IMR-90 (cell line): Measurements from ENCODE around the gene FTO. TPM values are rescaled to one million over a fixed set of nuclear protein-coding genes. Genes with fewer than 3 reads are reported as not detected.

Source experiments
- ATAC-seq: fragments of 200-7000 bp; cut with Tn5 transposase; 2 replicates; pipeline ENCODE4 v1.9.1; 2020; ENCODE audit warnings: low read depth, mild to moderate bottlenecking, moderate library complexity
- BruUV-seq: library from RNA; stranded (reverse); fragments of 400-500 nt; replicated peaks from 2 replicates; lab custom pipeline; 2021; lab: Mats Ljungman, UMichigan
- CTCF ChIA-PET: fragments of 300-600 bp; formaldehyde crosslinking; extraction: SDS; loops from one replicate; lab custom pipeline; 2021; ENCODE audit warnings: antibody characterized with exemption; lab: Yijun Ruan, JAX
- POLR2A ChIA-PET: fragments of 300-600 bp; sonication (Branson Sonifier 250); formaldehyde crosslinking; loops from one replicate; lab custom pipeline; 2022; ENCODE audit warnings: antibody characterized with exemption; ENCODE audit not compliant: unreplicated experiment; lab: Charles Lee
- DNase-seq: peaks from one replicate; pipeline ENCODE4 v3.0.0; 2013
- H2AFZ ChIP-seq: replicated peaks from 2 replicates; pipeline ENCODE3; 2013; ENCODE audit warnings: low read length, mild to moderate bottlenecking; ENCODE audit not compliant: poor library complexity
- H2AK5ac ChIP-seq: 2 replicates; pipeline ENCODE4 v1.6.1; 2013; ENCODE audit warnings: low read depth, low read length, inconsistent platforms
- H2AK9ac ChIP-seq: replicated peaks from 2 replicates; pipeline ENCODE3; 2013; ENCODE audit warnings: mild to moderate bottlenecking, low read depth, low read length, moderate library complexity; ENCODE audit not compliant: poor library complexity
- H2BK120ac ChIP-seq: 2 replicates; pipeline ENCODE4 v1.6.1; 2013; ENCODE audit warnings: low read depth, low read length, inconsistent platforms
- H2BK15ac ChIP-seq: 3 replicates; pipeline ENCODE4 v1.6.1; 2013; ENCODE audit warnings: low read depth, low read length, inconsistent platforms
- H2BK20ac ChIP-seq: 2 replicates; pipeline ENCODE4 v1.6.1; 2013; ENCODE audit warnings: low read depth, mild to moderate bottlenecking, inconsistent platforms, low read length, moderate library complexity
- H2BK5ac ChIP-seq: 2 replicates; pipeline ENCODE4 v1.6.1; 2013; ENCODE audit warnings: mild to moderate bottlenecking, low read depth, low read length, inconsistent platforms; ENCODE audit not compliant: poor library complexity, severe bottlenecking
- H3K14ac ChIP-seq: replicated peaks from 2 replicates; pipeline ENCODE4 v1.6.1; 2013; ENCODE audit warnings: low read depth, low read length, inconsistent platforms
- H3K18ac ChIP-seq: 2 replicates; pipeline ENCODE4 v1.6.1; 2013; ENCODE audit warnings: low read depth, low read length, control low read depth
- H3K23ac ChIP-seq: 2 replicates; pipeline ENCODE4 v1.6.1; 2013; ENCODE audit warnings: low read depth, low read length, inconsistent platforms
- H3K27ac ChIP-seq: 2 replicates; pipeline ENCODE4 v1.5.1; 2013; ENCODE audit warnings: mild to moderate bottlenecking, control low read depth, low read length; ENCODE audit not compliant: insufficient read depth
- H3K27me3 ChIP-seq: 2 replicates; pipeline ENCODE4 v1.6.1; 2013; ENCODE audit warnings: low read length; ENCODE audit not compliant: control insufficient read depth, insufficient read depth
- H3K36me3 ChIP-seq: 2 replicates; pipeline ENCODE4 v1.6.1; 2013; ENCODE audit warnings: low read length, mixed read lengths; ENCODE audit not compliant: control insufficient read depth, insufficient read depth
- H3K4ac ChIP-seq: 2 replicates; pipeline ENCODE4 v1.6.1; 2013; ENCODE audit warnings: low read depth, low read length, inconsistent platforms
- H3K4me1 ChIP-seq: 2 replicates; pipeline ENCODE4 v1.6.1; 2013; ENCODE audit warnings: low read length, mixed read lengths; ENCODE audit not compliant: control insufficient read depth, insufficient read depth
- H3K4me2 ChIP-seq: 2 replicates; pipeline ENCODE4 v1.6.1; 2013; ENCODE audit warnings: low read depth, mild to moderate bottlenecking, control low read depth, low read length, moderate library complexity
- H3K4me3 ChIP-seq: 2 replicates; pipeline ENCODE4 v1.5.1; 2013; ENCODE audit warnings: low read depth, mild to moderate bottlenecking, control low read depth, low read length, moderate library complexity; ENCODE audit not compliant: insufficient read depth
- H3K56ac ChIP-seq: 2 replicates; pipeline ENCODE4 v1.6.1; 2013; ENCODE audit warnings: low read length, inconsistent platforms; ENCODE audit not compliant: insufficient read depth; ENCODE audit errors: extremely low read depth
- H3K79me1 ChIP-seq, 2 experiments: 2 replicates each; pipeline ENCODE4 v1.6.1; 2013; ENCODE audit warnings: low read length in 2 of 2, inconsistent platforms in 1 of 2, low read depth in 1 of 2
- H3K9ac ChIP-seq: 2 replicates; pipeline ENCODE4 v1.6.1; 2013; ENCODE audit warnings: low read depth, low read length, control low read depth
- H3K9me1 ChIP-seq: 2 replicates; pipeline ENCODE4 v1.6.1; 2013; ENCODE audit warnings: low read length, inconsistent platforms; ENCODE audit not compliant: insufficient read depth
- H3K9me3 ChIP-seq: 2 replicates; pipeline ENCODE4 v1.6.1; 2013; ENCODE audit warnings: low read length; ENCODE audit not compliant: control insufficient read depth, insufficient read depth
- H4K20me1 ChIP-seq: 2 replicates; pipeline ENCODE4 v1.6.1; 2013; ENCODE audit warnings: low read length, inconsistent platforms; ENCODE audit not compliant: insufficient read depth
- H4K5ac ChIP-seq: 2 replicates; pipeline ENCODE4 v1.6.1; 2013; ENCODE audit warnings: mild to moderate bottlenecking, low read depth, low read length, control low read depth
- H4K8ac ChIP-seq, 2 experiments: 2 replicates each; pipeline ENCODE4 v1.6.1; 2013; ENCODE audit warnings: low read depth in 2 of 2, low read length in 2 of 2, control low read depth in 1 of 2, inconsistent platforms in 1 of 2
- H4K91ac ChIP-seq: 2 replicates; pipeline ENCODE4 v1.6.1; 2013; ENCODE audit warnings: low read depth, low read length, inconsistent platforms; ENCODE audit not compliant: insufficient read depth
- BHLHE40 ChIP-seq: fragments of 150-350 bp; IDR thresholded peaks from 2 replicates; pipeline ENCODE4 v1.6.1; 2016; ENCODE audit warnings: mild to moderate bottlenecking, low read depth, low read length
- CEBPB ChIP-seq: IDR thresholded peaks from 2 replicates; pipeline ENCODE4 v1.6.1; 2012; ENCODE audit warnings: low read depth, low read length, improper control_type of control experiment
- CHD1 ChIP-seq: IDR thresholded peaks from 2 replicates; pipeline ENCODE4 v1.6.1; 2012; ENCODE audit warnings: low read depth, low read length, improper control_type of control experiment
- CTCF ChIP-seq: conservative IDR thresholded peaks from 2 replicates; pipeline ENCODE4 v1.5.1; 2012; ENCODE audit warnings: mild to moderate bottlenecking, low read depth, low read length, improper control_type of control experiment
- FOS ChIP-seq: fragments of 150-350 bp; IDR thresholded peaks from 2 replicates; pipeline ENCODE4 v1.6.1; 2016; ENCODE audit warnings: low read depth, low read length
- MAFK ChIP-seq: IDR thresholded peaks from 2 replicates; pipeline ENCODE4 v1.6.1; 2012; ENCODE audit warnings: low read depth, low read length, improper control_type of control experiment
- MAZ ChIP-seq: IDR thresholded peaks from 2 replicates; pipeline ENCODE4 v1.6.1; 2012; ENCODE audit warnings: low read depth, mild to moderate bottlenecking, low read length, improper control_type of control experiment, moderate library complexity, borderline replicate concordance
- MXI1 ChIP-seq: IDR thresholded peaks from 2 replicates; pipeline ENCODE4 v1.6.1; 2012; ENCODE audit warnings: low read depth, mild to moderate bottlenecking, low read length, moderate library complexity, borderline replicate concordance
- NFE2L2 ChIP-seq: fragments of 150-350 bp; IDR thresholded peaks from 2 replicates; pipeline ENCODE4 v1.6.1; 2016; ENCODE audit warnings: low read depth, mild to moderate bottlenecking, low read length
- POLR2A ChIP-seq: IDR thresholded peaks from 2 replicates; pipeline ENCODE4 v1.6.1; 2012; ENCODE audit warnings: mild to moderate bottlenecking, low read depth, low read length
- RAD21 ChIP-seq: IDR thresholded peaks from 2 replicates; pipeline ENCODE4 v1.6.1; 2012; ENCODE audit warnings: low read length, improper control_type of control experiment
- RCOR1 ChIP-seq: IDR thresholded peaks from 2 replicates; pipeline ENCODE4 v1.6.1; 2012; ENCODE audit warnings: mild to moderate bottlenecking, low read length, improper control_type of control experiment; ENCODE audit not compliant: insufficient replicate concordance
- RFX5 ChIP-seq: IDR thresholded peaks from 2 replicates; pipeline ENCODE4 v1.8.0; 2012; ENCODE audit warnings: low read depth, mild to moderate bottlenecking, low read length, moderate library complexity
- SMC3 ChIP-seq: fragments of 150-350 bp; IDR thresholded peaks from 2 replicates; pipeline ENCODE4 v1.6.1; 2016; ENCODE audit warnings: low read depth, mild to moderate bottlenecking, antibody characterized with exemption, low read length, moderate library complexity
- USF2 ChIP-seq: fragments of 150-350 bp; IDR thresholded peaks from 2 replicates; pipeline ENCODE4 v1.6.1; 2017; ENCODE audit warnings: mild to moderate bottlenecking, antibody characterized with exemption, low read length, low read depth
- WGBS, 2 experiments: methylation state at CpG; one replicate each; pipeline versions ENCODE4 v1.1.5 to v1.1.7; 2013; ENCODE audit warnings: missing lambda C conversion rate in 2 of 2; ENCODE audit not compliant: insufficient read length in 1 of 2; ENCODE audit errors: extremely low coverage in 2 of 2; 5-methylcytosine and 5-hydroxymethylcytosine counted together
- dilution Hi-C: fragments of 300-500 bp; cut with HindIII; formaldehyde crosslinking; loops from one replicate; pipeline ENCODE4 v1.14.3; 2018; ENCODE audit warnings: low sequenced_read_pairs; ENCODE audit not compliant: unreplicated experiment
- in situ Hi-C: fragments of 300-500 bp; cut with MboI; formaldehyde crosslinking; loops from 3 replicates; pipeline ENCODE4 v1.14.3; 2019; ENCODE audit warnings: low sequenced_read_pairs, inconsistent platforms, mixed read lengths
- intact Hi-C: fragments of 100-400 bp; cut with micrococcal nuclease; formaldehyde crosslinking; loops from 2 replicates; pipeline ENCODE4 v1.10.0; 2022
- polyA plus RNA-seq, 3 experiments: library from polyadenylated mRNA; depleted of rRNA; stranded (reverse); fragments of >200 nt; gene quantifications; 2 replicates each; pipeline ENCODE4 v1.2.3, GENCODE V29; 2012; ENCODE audit warnings: low replicate concordance in 1 of 3
- total RNA-seq: library from RNA; depleted of rRNA; stranded (reverse); fragments of >200 nt; gene quantifications from 2 replicates; pipeline ENCODE4 v1.2.3, GENCODE V29; 2012

FTO gene
- total and polyA plus RNA-seq, 2 of the 4 experiments (the other 2 are of a cell fraction): 70.3 to 132 TPM

GRCh38 chr16:53920988-53921387, 217.0 kb downstream of the FTO start:
- Histone ChIP-seq H4K20me1 (no peaks in the 10 kb centered on the region), H3K9me3 (no peaks in the 10 kb centered on the region), H3K36me3 (no peaks in the 10 kb centered on the region), H2AK5ac (no peak overlapping the region), H2AFZ (no peak overlapping the region), H3K14ac (no peak overlapping the region), H3K18ac (no peak overlapping the region), H4K91ac (no peak overlapping the region), H3K4ac (no peak overlapping the region), H3K23ac (no peak overlapping the region), H3K27ac (no peak overlapping the region), H4K8ac (no peak overlapping the region), H4K5ac (no peak overlapping the region), H2BK5ac (no peak overlapping the region), H3K56ac (no peak overlapping the region), H3K9me1 (no peaks in the 10 kb centered on the region; the same call in 1 of the 2 replicates), H3K9ac (no peak overlapping the region), H3K79me1 (peaks cover 4 to 7% of the 10 kb centered on the region in 2 experiments; a peak in 2 of 4 replicates), H3K4me3 (no peak overlapping the region), H3K4me2 (no peak overlapping the region), H2BK20ac (no peak overlapping the region), H2BK120ac (no peak overlapping the region), H2BK15ac (no peak overlapping the region), H3K27me3 (no peaks in the 10 kb centered on the region), H2AK9ac (no peak overlapping the region), H3K4me1 (peaks cover 4% of the 10 kb centered on the region; the same call in 1 of the 2 replicates)
- 100% methylated on average over 1 of the region's 3 CpGs; no CpG with 5 or more reads in 1 of the 2 experiments for WGBS, 2 experiments
- ChIA-PET CTCF (no interaction called here), POLR2A (no interaction called here)
- no peak for ATAC-seq
- intact Hi-C loops (no loop called here), dilution Hi-C loops (no loop called here), in situ Hi-C loops (no loop called here)
- DNase-seq: no peak
- BruUV-seq: no TSS peak
- TF ChIP-seq USF2: no peak
- TF ChIP-seq CHD1: no peak
- no peak for TF ChIP-seq MXI1
- TF ChIP-seq FOS: no peak
- no peak for TF ChIP-seq RFX5
- no peak for TF ChIP-seq CEBPB
- no peak for TF ChIP-seq RAD21
- TF ChIP-seq CTCF: no peak
- no peak for TF ChIP-seq BHLHE40
- no peak for TF ChIP-seq SMC3
- TF ChIP-seq MAZ: no peak
- no peak for TF ChIP-seq RCOR1
- no peak for TF ChIP-seq NFE2L2
- TF ChIP-seq MAFK: no peak
- no peak for TF ChIP-seq POLR2A
